ENCODE results near the gene AGAP1.

Gene AGAP1

DNA sequence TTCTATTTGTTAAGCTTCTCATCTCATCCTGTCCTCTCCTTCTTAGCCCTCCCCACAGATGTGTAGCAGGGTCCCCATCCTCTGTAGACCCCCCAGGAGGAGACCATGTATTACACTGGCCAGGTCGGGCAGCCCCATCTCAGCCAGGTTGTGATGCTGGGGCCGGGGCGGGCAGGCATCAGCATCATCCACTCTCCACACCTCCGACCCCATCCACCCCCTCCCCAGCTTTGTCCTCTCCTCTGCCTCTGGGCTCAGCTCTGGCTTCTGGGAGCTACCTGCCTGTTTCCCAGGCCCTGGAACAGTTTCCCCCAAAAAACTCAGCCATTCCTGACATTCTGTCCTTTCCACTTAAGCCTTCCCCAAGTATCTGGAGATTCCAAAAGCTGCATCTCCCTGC, 625.2 kb downstream of the AGAP1 start:
- TF ChIP-seq CTCF (conservative IDR thresholded peaks at IDR 0.05; ENCODE audit: low read depth, low read length), result no peak
- DNase-seq (ENCODE audit: low read depth), result no peak
- no peak overlapping the region for H3K4me3 ChIP-seq (ENCODE audit: low read depth, low read length)

- DNase-seq (ENCODE audit: low read depth), result no peak
- no peak for TF ChIP-seq CTCF (conservative IDR thresholded peaks at IDR 0.05; ENCODE audit: low read depth, low read length)
- H3K4me3 ChIP-seq (ENCODE audit: low read depth, low read length), result no peak overlapping the region
These were observed 625.6 kb downstream of the AGAP1 start for GRCh38 chr2:236119476-236119875.

- no peak for DNase-seq (ENCODE audit: low read depth)
- TF ChIP-seq CTCF (conservative IDR thresholded peaks at IDR 0.05; ENCODE audit: low read depth, low read length), result no peak
- H3K4me3 ChIP-seq (ENCODE audit: low read depth, low read length), result no peak overlapping the region
These were observed 626.3 kb downstream of the AGAP1 start for GRCh38 chr2:236120141-236120601.

- no peak for TF ChIP-seq CTCF (conservative IDR thresholded peaks at IDR 0.05; ENCODE audit: low read depth, low read length)
- no peak overlapping the region for H3K4me3 ChIP-seq (ENCODE audit: low read depth, low read length)
- no peak for DNase-seq (ENCODE audit: low read depth)
These were observed 627.0 kb downstream of the AGAP1 start for GRCh38 chr2:236120829-236121228.

GRCh38 chr2:236121546-236121945, 627.7 kb downstream of the AGAP1 start:
- DNase-seq (ENCODE audit: low read depth), result no peak
- no peak overlapping the region for H3K4me3 ChIP-seq (ENCODE audit: low read depth, low read length)
- TF ChIP-seq CTCF (conservative IDR thresholded peaks at IDR 0.05; ENCODE audit: low read depth, low read length), result no peak

GRCh38 chr2:236122236-236122635, 628.4 kb downstream of the AGAP1 start:
- TF ChIP-seq CTCF (conservative IDR thresholded peaks at IDR 0.05; ENCODE audit: low read depth, low read length), result no peak
- H3K4me3 ChIP-seq (ENCODE audit: low read depth, low read length), result no peak overlapping the region
- no peak for DNase-seq (ENCODE audit: low read depth)

GRCh38 chr2:236123716-236124115, 629.9 kb downstream of the AGAP1 start:
- no peak overlapping the region for H3K4me3 ChIP-seq (ENCODE audit: low read depth, low read length)
- TF ChIP-seq CTCF (conservative IDR thresholded peaks at IDR 0.05; ENCODE audit: low read depth, low read length), result no peak
- no peak for DNase-seq (ENCODE audit: low read depth)
